ENCODE data around the gene GPN2.

GPN2 gene

GRCh38 chr1:26826261-26827105, 63.6 kb downstream of the GPN2 start, which contains the start of gene ZDHHC18 (continued):
- TF ChIP-seq ZBTB10 (tag by site-specific recombination; IDR thresholded peaks at IDR 0.05): 0 out of 2 replicates have a peak, but pooled peaks have one; percentile 23
- TF ChIP-seq, protein P1, sequence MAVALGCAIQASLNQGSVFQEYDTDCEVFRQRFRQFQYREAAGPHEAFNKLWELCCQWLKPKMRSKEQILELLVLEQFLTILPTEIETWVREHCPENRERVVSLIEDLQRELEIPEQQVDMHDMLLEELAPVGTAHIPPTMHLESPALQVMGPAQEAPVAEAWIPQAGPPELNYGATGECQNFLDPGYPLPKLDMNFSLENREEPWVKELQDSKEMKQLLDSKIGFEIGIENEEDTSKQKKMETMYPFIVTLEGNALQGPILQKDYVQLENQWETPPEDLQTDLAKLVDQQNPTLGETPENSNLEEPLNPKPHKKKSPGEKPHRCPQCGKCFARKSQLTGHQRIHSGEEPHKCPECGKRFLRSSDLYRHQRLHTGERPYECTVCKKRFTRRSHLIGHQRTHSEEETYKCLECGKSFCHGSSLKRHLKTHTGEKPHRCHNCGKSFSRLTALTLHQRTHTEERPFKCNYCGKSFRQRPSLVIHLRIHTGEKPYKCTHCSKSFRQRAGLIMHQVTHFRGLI (tag by site-specific recombination; IDR thresholded peaks at IDR 0.05): peak; percentile 83
- TF ChIP-seq, protein P2, sequence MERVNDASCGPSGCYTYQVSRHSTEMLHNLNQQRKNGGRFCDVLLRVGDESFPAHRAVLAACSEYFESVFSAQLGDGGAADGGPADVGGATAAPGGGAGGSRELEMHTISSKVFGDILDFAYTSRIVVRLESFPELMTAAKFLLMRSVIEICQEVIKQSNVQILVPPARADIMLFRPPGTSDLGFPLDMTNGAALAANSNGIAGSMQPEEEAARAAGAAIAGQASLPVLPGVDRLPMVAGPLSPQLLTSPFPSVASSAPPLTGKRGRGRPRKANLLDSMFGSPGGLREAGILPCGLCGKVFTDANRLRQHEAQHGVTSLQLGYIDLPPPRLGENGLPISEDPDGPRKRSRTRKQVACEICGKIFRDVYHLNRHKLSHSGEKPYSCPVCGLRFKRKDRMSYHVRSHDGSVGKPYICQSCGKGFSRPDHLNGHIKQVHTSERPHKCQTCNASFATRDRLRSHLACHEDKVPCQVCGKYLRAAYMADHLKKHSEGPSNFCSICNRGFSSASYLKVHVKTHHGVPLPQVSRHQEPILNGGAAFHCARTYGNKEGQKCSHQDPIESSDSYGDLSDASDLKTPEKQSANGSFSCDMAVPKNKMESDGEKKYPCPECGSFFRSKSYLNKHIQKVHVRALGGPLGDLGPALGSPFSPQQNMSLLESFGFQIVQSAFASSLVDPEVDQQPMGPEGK (tag by site-specific recombination; IDR thresholded peaks at IDR 0.05): peak; percentile 57
- TF ChIP-seq SCRT1 (tag by site-specific recombination; IDR thresholded peaks at IDR 0.05; ENCODE audit: borderline replicate concordance): no peak
- TF ChIP-seq ZNF24 (tag by site-specific recombination; IDR thresholded peaks at IDR 0.05): no peak
- TF ChIP-seq, protein P3, sequence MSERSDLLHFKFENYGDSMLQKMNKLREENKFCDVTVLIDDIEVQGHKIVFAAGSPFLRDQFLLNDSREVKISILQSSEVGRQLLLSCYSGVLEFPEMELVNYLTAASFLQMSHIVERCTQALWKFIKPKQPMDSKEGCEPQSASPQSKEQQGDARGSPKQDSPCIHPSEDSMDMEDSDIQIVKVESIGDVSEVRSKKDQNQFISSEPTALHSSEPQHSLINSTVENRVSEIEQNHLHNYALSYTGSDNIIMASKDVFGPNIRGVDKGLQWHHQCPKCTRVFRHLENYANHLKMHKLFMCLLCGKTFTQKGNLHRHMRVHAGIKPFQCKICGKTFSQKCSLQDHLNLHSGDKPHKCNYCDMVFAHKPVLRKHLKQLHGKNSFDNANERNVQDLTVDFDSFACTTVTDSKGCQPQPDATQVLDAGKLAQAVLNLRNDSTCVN (tag by site-specific recombination; optimal IDR thresholded peaks at IDR 0.05): peak; percentile 56
- TF ChIP-seq HOXD13 (CRISPR knock-in tag; IDR thresholded peaks at IDR 0.05; ENCODE audit: borderline replicate concordance): no peak
- peak; percentile 52; the same call in 1 of the 2 replicates for TF ChIP-seq ZNF692 (tag by site-specific recombination; IDR thresholded peaks at IDR 0.05)
- peak; percentile 70 for TF ChIP-seq ZEB2 (tag by site-specific recombination; IDR thresholded peaks at IDR 0.05)
- TF ChIP-seq ZIC2 (tag by site-specific recombination; IDR thresholded peaks at IDR 0.05): peak; percentile 44
- no peak for TF ChIP-seq ZNF548 (tag by site-specific recombination; IDR thresholded peaks at IDR 0.05)
- 0 out of 2 replicates have a peak, but pooled peaks have one; percentile 13 for TF ChIP-seq ZSCAN30 (tag by site-specific recombination; IDR thresholded peaks at IDR 0.05)
- TF ChIP-seq ZNF776 (tag by site-specific recombination; IDR thresholded peaks at IDR 0.05; ENCODE audit: borderline replicate concordance): no peak
- no peak for TF ChIP-seq WT1 (tag by site-specific recombination; IDR thresholded peaks at IDR 0.05)
- no peak for TF ChIP-seq ZNF133 (tag by site-specific recombination; IDR thresholded peaks at IDR 0.05)
- TF ChIP-seq ZNF335 (tag by site-specific recombination; conservative IDR thresholded peaks at IDR 0.05): peak; percentile 100
- TF ChIP-seq, protein P4, sequence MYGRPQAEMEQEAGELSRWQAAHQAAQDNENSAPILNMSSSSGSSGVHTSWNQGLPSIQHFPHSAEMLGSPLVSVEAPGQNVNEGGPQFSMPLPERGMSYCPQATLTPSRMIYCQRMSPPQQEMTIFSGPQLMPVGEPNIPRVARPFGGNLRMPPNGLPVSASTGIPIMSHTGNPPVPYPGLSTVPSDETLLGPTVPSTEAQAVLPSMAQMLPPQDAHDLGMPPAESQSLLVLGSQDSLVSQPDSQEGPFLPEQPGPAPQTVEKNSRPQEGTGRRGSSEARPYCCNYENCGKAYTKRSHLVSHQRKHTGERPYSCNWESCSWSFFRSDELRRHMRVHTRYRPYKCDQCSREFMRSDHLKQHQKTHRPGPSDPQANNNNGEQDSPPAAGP (tag by site-specific recombination; IDR thresholded peaks at IDR 0.05): peak; percentile 57; the same call in 1 of the 2 replicates
- no peak for TF ChIP-seq ZNF670 (tag by site-specific recombination; IDR thresholded peaks at IDR 0.05; ENCODE audit: low read depth)
- no peak for TF ChIP-seq SCRT2 (tag by site-specific recombination; IDR thresholded peaks at IDR 0.05)
- no peak for TF ChIP-seq ZNF223 (tag by site-specific recombination; IDR thresholded peaks at IDR 0.05)
- TF ChIP-seq ZNF473 (tag by site-specific recombination; IDR thresholded peaks at IDR 0.05): no peak
- TF ChIP-seq ZFP3 (tag by site-specific recombination; IDR thresholded peaks at IDR 0.05; ENCODE audit: low read depth): no peak
- TF ChIP-seq BCL11A (tag by site-specific recombination; IDR thresholded peaks at IDR 0.05; ENCODE audit: low read depth): 0 out of 2 replicates have a peak, but pooled peaks have one; percentile 57

Data from HEK293 (cell line).